Activated T-helper 17 cell treated with anti-CD3 and anti-CD28 coated beads, Interleukin-2, amount 50 U/mL, for 72 hours (primary cell): Measurements from ENCODE around the gene GTPBP1. TPM values are rescaled to one million over a fixed set of nuclear protein-coding genes. Genes with fewer than 3 reads are reported as not detected.
A peak's percentile ranks its signal among the peaks of the same experiment; 100 is the strongest.

ENCODE experiments used
- ATAC-seq: fragments of 150-1000 bp; cut with Tn5 transposase; replicated peaks from 2 replicates; pipeline ENCODE4 v1.10.0; 2021; ENCODE audit warnings: mild to moderate bottlenecking, moderate library complexity
- H3K27ac Mint-ChIP-seq: one replicate; pipeline ENCODE4 v1.8.0; 2022; ENCODE audit warnings: mixed read lengths
- H3K27me3 Mint-ChIP-seq: one replicate; pipeline ENCODE4 v1.8.0; 2022; ENCODE audit warnings: mixed read lengths
- H3K36me3 Mint-ChIP-seq: one replicate; pipeline ENCODE4 v1.8.0; 2022; ENCODE audit warnings: low read depth, mild to moderate bottlenecking, mixed read lengths
- H3K4me1 Mint-ChIP-seq: one replicate; pipeline ENCODE4 v1.8.0; 2022; ENCODE audit warnings: mixed read lengths
- H3K4me3 Mint-ChIP-seq: one replicate; pipeline ENCODE4 v1.8.0; 2022; ENCODE audit warnings: mild to moderate bottlenecking, mixed read lengths
- H3K9me3 Mint-ChIP-seq: one replicate; pipeline ENCODE4 v1.8.0; 2022; ENCODE audit warnings: mixed read lengths
- total RNA-seq, 2 donors: library from RNA; stranded (reverse); gene quantifications; one replicate each; pipeline ENCODE4 v1.2.3, GENCODE V29; 2022

The GTPBP1 gene
- total RNA-seq: 10 to 100 TPM; 70.6 to 92.3 TPM

GRCh38 chr22:38705235-38706100 is at the start of gene GTPBP1:
TSS of gene GTPBP1 (plus strand) at chr22:38705944. CDS start at chr22:38705956, 12 bp downstream.
- H3K36me3 Mint-ChIP-seq: peaks cover 52% of the 10 kb centered on the region
- H3K27ac Mint-ChIP-seq: peak within 1 kb of the TSS; percentile 90
- H3K4me1 Mint-ChIP-seq: peaks cover 33% of the 10 kb centered on the region
- no peaks in the 10 kb centered on the region for H3K27me3 Mint-ChIP-seq
- H3K9me3 Mint-ChIP-seq: no peaks in the 10 kb centered on the region
- peak within 1 kb of the TSS; percentile 98 for H3K4me3 Mint-ChIP-seq
- ATAC-seq: peak; percentile 86

- peak; percentile 85 for ATAC-seq
- Mint-ChIP-seq H3K4me1 (peaks cover 5% of the 10 kb centered on the region), H3K4me3 (peak within 1 kb of the TSS; percentile 87), H3K27ac (peak within 1 kb of the TSS; percentile 97), H3K9me3 (no peaks in the 10 kb centered on the region), H3K27me3 (no peaks in the 10 kb centered on the region), H3K36me3 (peaks cover 1% of the 10 kb centered on the region)
Measured at GRCh38 chr22:38656256-38657044, 49.3 kb upstream of the GTPBP1 start, which contains the start of the genes CBY1 and FAM227A. TSS of gene CBY1 (plus strand) at chr22:38656638. CDS start at chr22:38668055, 11,417 bp downstream. TSS of gene FAM227A (minus strand) at chr22:38656392. CDS start at chr22:38650168, 6,224 bp downstream.

- peaks cover 5% of the 10 kb centered on the region for H3K4me1 Mint-ChIP-seq
- H3K27me3 Mint-ChIP-seq: no peaks in the 10 kb centered on the region
- ATAC-seq: peak; percentile 50
- peaks cover 6% of the 10 kb centered on the region for H3K36me3 Mint-ChIP-seq
- peak overlapping the region; percentile 87 for H3K4me3 Mint-ChIP-seq
- H3K27ac Mint-ChIP-seq: peak overlapping the region; percentile 97
- no peaks in the 10 kb centered on the region for H3K9me3 Mint-ChIP-seq
Measured at GRCh38 chr22:38657045-38657909, 48.5 kb upstream of the GTPBP1 start.

- H3K4me1 Mint-ChIP-seq: no peaks in the 10 kb centered on the region
- peaks cover 14% of the 10 kb centered on the region for H3K36me3 Mint-ChIP-seq
- no peak for ATAC-seq
- H3K9me3 Mint-ChIP-seq: no peaks in the 10 kb centered on the region
- H3K27me3 Mint-ChIP-seq: no peaks in the 10 kb centered on the region
- no peak overlapping the region for H3K4me3 Mint-ChIP-seq
- H3K27ac Mint-ChIP-seq: no peak overlapping the region
Measured at GRCh38 chr22:38674888-38675287, 30.9 kb upstream of the GTPBP1 start.

DNA sequence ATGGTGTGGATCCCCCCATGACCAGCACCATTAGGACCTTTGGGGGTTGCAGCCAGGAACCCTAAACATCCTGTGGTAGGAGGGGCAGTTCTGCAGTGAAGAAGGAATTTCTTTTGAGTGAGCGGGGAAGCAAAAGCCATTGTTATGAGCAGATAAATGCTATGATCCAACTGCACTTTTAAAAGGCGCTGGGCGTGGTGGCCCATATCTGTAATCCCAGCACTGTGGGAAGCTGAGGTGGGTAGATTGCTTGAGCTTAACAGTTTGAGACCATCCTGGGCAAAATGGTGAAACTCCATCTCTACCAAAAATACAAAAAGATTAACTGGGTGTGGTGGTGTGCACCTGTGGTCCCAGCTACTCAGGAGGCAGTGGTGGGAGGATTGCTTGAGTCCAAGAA is 29.9 kb upstream of the GTPBP1 start:
- Mint-ChIP-seq H3K4me1 (no peaks in the 10 kb centered on the region), H3K27me3 (no peaks in the 10 kb centered on the region), H3K36me3 (peaks cover 8% of the 10 kb centered on the region), H3K9me3 (no peaks in the 10 kb centered on the region), H3K27ac (no peak overlapping the region), H3K4me3 (no peak overlapping the region)
- no peak for ATAC-seq

GRCh38 chr22:38681582-38682335 is 24.0 kb upstream of the GTPBP1 start, which contains the start of gene TOMM22:
TSS of gene TOMM22 (plus strand) at chr22:38681957. CDS start at chr22:38681979, 22 bp downstream.
- H3K9me3 Mint-ChIP-seq: no peaks in the 10 kb centered on the region
- H3K36me3 Mint-ChIP-seq: peaks cover 52% of the 10 kb centered on the region
- ATAC-seq: peak; percentile 100
- peaks cover 12% of the 10 kb centered on the region for H3K4me1 Mint-ChIP-seq
- peak within 1 kb of the TSS; percentile 95 for H3K27ac Mint-ChIP-seq
- no peaks in the 10 kb centered on the region for H3K27me3 Mint-ChIP-seq
- H3K4me3 Mint-ChIP-seq: peak within 1 kb of the TSS; percentile 95

DNA sequence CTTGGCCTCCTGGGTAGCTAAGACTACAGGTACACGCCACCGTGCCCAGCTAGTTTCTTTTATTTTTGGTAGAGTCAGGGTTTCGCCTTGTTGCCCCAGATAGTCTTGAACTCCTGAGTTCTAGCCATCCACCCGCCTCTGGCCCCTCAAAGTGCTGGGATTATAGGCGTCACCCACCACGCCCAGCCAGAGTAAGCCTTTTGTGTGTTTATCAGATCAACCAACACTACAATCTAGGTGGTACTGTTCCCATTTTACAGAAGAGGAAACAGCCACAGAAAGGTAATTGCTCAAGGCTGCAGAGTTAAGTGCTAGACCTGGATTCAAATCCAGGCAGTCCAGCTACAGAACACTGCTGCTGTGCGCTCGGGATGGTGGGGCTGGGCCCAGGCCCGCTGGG is 20.8 kb upstream of the GTPBP1 start:
- Mint-ChIP-seq H3K27me3 (no peaks in the 10 kb centered on the region), H3K4me1 (peaks cover 12% of the 10 kb centered on the region), H3K27ac (no peak overlapping the region), H3K36me3 (peaks cover 83% of the 10 kb centered on the region), H3K9me3 (no peaks in the 10 kb centered on the region), H3K4me3 (no peak overlapping the region)
- ATAC-seq: no peak

DNA sequence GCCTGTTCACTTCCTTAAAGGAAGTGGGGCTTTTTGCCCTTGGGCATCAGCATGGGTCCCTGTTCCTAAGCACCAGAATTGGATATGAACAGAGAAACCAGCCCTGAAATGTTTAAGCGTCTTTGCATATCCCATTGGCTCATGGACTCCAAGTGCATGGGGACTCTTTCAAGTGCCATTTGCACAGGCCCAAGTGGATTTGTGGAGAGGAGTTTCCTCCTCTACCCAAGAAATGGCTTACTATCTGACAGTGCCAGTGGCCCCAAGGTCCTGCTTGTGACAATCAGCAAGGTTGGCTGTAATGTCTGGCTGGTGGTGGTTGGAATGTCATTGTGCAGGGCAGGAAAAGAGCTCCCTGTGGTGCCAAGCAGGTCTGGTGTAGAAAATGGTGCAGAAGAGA is 20.0 kb upstream of the GTPBP1 start:
- H3K4me3 Mint-ChIP-seq: no peak overlapping the region
- ATAC-seq: no peak
- no peak overlapping the region for H3K27ac Mint-ChIP-seq
- no peaks in the 10 kb centered on the region for H3K9me3 Mint-ChIP-seq
- H3K36me3 Mint-ChIP-seq: peaks cover 91% of the 10 kb centered on the region
- H3K4me1 Mint-ChIP-seq: peaks cover 12% of the 10 kb centered on the region
- H3K27me3 Mint-ChIP-seq: no peaks in the 10 kb centered on the region

GRCh38 chr22:38689651-38690050 is 16.1 kb upstream of the GTPBP1 start:
- ATAC-seq: no peak
- no peaks in the 10 kb centered on the region for H3K9me3 Mint-ChIP-seq
- no peak overlapping the region for H3K27ac Mint-ChIP-seq
- peaks cover 18% of the 10 kb centered on the region for H3K4me1 Mint-ChIP-seq
- H3K36me3 Mint-ChIP-seq: peaks cover 99% of the 10 kb centered on the region
- no peaks in the 10 kb centered on the region for H3K27me3 Mint-ChIP-seq
- H3K4me3 Mint-ChIP-seq: no peak overlapping the region

GRCh38 chr22:38694049-38694448 is 11.7 kb upstream of the GTPBP1 start:
- Mint-ChIP-seq H3K36me3 (peaks cover 95% of the 10 kb centered on the region), H3K9me3 (no peaks in the 10 kb centered on the region), H3K4me3 (peak overlapping the region; percentile 52), H3K27ac (peak overlapping the region; percentile 12), H3K4me1 (peaks cover 41% of the 10 kb centered on the region), H3K27me3 (no peaks in the 10 kb centered on the region)
- no peak for ATAC-seq

DNA sequence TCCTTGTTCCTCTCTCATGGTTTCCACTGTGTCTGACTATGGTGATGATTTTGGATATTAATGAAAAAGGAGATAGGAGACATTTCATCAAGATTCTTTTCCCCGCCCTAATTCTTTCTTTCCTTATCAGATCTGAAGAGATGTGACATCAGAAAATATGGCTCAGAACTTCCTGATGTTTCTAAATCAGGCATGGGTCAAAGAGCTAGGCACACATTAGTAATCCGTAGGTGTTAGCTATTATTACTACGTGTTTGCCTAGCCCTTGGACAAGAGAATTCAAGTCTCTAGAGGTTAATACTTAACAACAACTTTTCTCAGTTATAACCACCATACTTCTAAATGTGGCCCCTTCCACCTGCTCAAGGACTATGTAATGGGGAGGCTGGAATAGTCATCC is 10.8 kb upstream of the GTPBP1 start:
- peaks cover 95% of the 10 kb centered on the region for H3K36me3 Mint-ChIP-seq
- no peaks in the 10 kb centered on the region for H3K9me3 Mint-ChIP-seq
- peak; percentile 6 for ATAC-seq
- H3K4me1 Mint-ChIP-seq: peaks cover 41% of the 10 kb centered on the region
- peak overlapping the region; percentile 52 for H3K4me3 Mint-ChIP-seq
- H3K27me3 Mint-ChIP-seq: no peaks in the 10 kb centered on the region
- no peak overlapping the region for H3K27ac Mint-ChIP-seq

GRCh38 chr22:38696606-38697424 is 8.9 kb upstream of the GTPBP1 start:
- Mint-ChIP-seq H3K27me3 (no peaks in the 10 kb centered on the region), H3K9me3 (no peaks in the 10 kb centered on the region), H3K4me3 (peak overlapping the region; percentile 98), H3K4me1 (peaks cover 34% of the 10 kb centered on the region), H3K27ac (peak overlapping the region; percentile 92), H3K36me3 (peaks cover 92% of the 10 kb centered on the region)
- peak; percentile 68 for ATAC-seq
